ENCODE measurements around the gene PDX1.

Gene PDX1

DNA sequence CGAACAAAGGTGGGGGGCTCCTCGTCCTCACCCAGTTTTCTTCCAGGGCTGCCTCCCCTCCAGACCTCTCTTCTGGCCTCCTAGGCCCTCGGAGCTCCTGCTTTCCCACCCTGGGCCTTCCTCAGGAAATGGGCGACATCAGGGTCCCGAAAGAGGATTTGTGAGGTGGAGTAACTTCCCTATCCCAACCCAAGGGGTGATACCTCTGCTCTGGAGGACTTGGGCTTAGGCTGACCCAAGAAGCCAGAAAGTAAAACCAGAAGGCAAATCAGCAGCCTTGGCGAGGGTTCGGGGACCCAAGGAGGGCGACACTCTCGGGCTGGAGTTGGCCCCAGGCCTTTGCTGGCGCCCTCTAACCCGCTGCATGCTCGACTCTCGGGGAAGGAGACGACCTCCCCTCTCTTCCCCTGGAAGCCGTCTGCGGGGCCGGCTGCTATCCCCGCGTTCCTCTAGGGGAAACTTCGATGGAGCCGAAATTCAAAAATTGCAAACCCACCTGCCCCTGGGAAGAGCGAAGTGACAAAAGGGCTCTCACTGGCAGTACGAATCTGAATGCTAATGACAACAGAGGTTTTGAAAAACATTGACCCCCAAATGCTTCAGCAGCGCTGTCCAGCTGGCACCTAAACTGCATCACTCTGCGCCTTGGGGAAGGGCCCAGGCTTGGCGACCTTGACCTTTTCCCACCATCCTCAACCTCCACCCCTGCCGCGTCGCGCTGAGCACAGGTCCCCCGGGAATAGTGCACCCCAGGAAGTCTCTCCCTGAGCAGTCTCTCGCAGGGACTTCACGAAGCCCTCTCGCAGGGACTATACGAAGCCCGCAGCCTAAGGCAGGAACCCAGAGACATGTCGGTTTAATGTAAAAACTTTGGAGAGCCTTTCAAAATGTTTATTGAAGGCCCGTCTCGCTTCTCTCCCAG, 2.4 kb downstream of the PDX1 start:
- DNase-seq (ENCODE audit: insufficient read length, low spot score) (no peak), FAIRE-seq (no peak)

DNA sequence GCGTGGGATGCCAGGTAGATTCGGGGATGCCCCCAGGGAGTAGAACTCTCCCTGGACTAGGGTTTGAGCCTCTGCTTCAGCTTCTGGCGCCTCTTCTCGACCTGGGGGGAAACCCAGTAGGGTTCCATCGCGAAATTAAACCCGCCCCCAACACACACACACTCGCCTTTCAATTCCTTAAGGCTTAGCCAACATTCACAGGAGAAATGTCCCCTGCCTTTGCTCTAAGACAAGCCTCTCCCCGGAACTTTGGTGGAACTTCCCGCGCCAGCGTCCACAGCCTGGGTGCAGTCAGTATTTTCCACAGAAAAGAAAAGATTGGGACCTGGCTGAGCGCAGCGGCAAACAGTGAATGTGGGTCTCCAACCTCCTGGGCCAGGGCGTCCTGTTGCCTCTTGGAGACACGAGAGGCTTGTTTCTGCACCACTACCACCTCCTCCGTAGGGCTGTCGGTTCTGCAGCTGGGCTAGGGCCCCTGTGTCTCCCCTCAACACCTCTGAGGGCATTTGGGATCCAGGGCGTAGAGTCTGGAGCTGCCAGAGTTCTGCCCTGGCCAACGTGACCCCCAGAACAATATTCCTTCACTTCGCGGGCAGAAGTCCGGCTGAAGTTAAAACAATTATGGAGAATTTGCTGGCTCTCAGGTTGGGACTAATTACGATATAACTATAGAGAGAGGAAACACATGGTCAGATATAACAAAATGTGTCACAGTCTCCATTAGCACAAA, 3.2 kb downstream of the PDX1 start:
- no peak for DNase-seq (ENCODE audit: insufficient read length, low spot score)
- peak; percentile 60 for FAIRE-seq

DNA sequence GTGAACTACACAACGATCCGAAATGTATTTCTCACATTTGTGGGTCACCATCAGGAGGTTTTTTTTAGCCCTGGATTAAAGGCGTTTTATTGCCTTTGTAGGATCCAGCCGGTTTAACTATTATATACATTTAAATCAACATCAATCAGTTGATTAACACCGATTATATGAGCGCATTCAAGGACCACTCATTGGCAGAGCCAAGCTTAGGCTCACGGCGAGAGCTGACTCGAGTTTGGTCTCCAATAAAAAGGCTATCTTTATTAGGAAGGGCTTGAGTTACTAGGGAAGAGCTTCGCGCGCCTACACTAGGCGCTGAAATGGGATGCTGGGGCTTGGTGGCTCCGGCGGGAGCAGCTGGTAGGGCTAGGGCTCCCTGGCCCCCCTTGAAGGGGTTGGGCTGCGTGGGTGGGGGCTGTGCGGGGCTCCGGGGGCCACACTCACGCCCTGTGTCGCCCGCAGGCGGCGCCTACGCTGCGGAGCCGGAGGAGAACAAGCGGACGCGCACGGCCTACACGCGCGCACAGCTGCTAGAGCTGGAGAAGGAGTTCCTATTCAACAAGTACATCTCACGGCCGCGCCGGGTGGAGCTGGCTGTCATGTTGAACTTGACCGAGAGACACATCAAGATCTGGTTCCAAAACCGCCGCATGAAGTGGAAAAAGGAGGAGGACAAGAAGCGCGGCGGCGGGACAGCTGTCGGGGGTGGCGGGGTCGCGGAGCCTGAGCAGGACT, 4.2 kb downstream of the PDX1 start:
- FAIRE-seq (no peak), DNase-seq (ENCODE audit: insufficient read length, low spot score) (no peak)

DNA sequence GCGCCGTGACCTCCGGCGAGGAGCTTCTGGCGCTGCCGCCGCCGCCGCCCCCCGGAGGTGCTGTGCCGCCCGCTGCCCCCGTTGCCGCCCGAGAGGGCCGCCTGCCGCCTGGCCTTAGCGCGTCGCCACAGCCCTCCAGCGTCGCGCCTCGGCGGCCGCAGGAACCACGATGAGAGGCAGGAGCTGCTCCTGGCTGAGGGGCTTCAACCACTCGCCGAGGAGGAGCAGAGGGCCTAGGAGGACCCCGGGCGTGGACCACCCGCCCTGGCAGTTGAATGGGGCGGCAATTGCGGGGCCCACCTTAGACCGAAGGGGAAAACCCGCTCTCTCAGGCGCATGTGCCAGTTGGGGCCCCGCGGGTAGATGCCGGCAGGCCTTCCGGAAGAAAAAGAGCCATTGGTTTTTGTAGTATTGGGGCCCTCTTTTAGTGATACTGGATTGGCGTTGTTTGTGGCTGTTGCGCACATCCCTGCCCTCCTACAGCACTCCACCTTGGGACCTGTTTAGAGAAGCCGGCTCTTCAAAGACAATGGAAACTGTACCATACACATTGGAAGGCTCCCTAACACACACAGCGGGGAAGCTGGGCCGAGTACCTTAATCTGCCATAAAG, 4.8 kb downstream of the PDX1 start:
- no peak for DNase-seq (ENCODE audit: insufficient read length, low spot score)
- FAIRE-seq, result no peak

DNA sequence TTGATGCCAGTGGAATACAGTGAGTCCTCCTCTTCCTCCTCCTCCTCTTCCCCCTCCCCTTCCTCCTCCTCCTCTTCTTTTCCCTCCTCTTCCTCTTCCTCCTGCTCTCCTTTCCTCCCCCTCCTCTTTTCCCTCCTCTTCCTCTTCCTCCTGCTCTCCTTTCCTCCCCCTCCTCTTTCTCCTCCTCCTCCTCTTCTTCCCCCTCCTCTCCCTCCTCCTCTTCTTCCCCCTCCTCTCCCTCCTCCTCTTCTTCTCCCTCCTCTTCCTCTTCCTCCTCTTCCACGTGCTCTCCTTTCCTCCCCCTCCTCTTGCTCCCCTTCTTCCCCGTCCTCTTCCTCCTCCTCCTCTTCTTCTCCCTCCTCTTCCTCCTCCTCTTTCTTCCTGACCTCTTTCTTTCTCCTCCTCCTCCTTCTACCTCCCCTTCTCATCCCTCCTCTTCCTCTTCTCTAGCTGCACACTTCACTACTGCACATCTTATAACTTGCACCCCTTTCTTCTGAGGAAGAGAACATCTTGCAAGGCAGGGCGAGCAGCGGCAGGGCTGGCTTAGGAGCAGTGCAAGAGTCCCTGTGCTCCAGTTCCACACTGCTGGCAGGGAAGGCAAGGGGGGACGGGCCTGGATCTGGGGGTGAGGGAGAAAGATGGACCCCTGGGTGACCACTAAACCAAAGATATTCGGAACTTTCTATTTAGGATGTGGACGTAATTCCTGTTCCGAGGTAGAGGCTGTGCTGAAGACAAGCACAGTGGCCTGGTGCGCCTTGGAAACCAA, 5.6 kb downstream of the PDX1 start:
- DNase-seq (ENCODE audit: insufficient read length, low spot score) (no peak), FAIRE-seq (no peak)

DNA sequence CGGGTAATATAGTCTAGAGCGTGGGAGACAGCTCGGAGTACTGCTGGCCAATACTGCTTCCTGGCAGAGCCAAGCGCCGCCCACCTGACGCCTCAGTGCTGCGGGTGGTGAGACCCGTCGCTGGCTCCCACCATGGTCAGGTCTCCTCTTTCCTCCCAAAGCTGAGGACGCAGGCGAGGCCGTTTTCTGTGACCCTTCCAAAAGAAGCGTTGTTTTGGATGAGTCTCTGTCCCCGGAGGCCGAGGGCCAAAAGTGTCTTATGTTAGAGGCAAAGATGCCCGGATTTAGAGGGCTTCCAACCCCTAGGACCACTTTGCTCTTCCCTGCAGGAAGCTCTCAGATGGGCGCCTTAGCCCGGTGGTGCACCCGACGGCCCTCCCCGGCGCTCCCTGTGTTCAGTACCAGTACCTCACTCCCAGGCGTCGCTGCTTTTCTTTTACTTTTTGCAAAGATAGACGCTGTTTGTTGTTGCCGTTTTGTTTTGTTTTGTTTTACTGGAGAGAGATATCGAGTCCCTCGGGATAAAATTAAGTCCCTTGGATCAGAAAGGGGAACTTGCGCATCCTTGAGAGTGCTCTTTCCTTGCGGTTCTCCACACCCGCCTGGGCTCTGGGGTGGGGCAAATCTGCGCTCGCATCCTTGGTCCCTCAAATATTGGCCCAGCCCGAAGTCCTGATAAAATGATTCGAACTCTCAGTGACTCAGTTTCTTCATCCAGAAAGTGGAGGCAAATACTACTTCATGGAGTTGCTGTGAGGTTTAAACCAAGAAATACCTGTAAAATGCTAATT, 7.0 kb downstream of the PDX1 start:
- FAIRE-seq, result peak; percentile 65
- no peak for DNase-seq (ENCODE audit: insufficient read length, low spot score)

DNA sequence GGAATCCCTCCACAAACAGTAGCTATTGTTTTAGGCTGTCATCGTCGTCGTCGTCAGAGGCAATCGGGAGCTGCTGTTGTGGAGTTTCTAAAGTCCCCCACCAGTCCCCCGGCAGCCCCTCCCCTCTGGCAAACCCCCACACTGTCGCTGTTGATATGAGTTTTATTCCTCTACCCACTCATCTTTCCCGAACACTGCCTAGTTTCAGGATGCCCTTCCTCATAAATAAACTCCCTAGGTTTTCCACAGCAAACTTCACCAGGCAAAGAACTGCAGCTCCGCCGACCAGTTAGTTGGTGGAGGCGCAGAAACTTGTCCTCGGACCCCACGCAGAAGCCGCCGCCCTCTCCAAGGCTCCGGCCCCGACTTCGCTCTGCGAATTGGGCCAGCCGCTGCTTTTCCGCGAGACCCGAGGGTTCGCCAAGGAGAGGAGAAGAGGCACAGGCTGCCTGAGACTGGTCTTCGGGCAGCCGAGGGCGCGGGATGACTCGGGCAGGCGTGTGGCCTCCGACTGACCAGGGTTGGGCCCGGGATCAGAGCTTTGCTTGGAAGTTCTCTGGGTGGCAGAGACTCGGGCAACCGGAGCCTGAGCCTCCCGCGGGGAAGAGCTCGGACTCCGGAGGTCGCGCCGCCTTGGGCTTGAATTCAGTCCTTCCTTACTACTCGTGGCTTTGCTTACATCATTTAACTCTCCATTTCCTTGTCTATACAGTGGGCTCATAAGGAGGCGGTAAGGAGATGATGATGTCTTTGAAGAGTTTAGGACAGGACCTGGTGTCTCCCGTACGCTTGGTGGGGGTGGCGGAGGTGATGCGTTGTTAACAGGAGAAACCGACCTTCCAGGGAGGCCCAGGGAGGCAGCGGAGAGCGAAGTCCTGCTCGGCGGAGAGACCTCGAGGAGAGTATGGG, 7.9 kb downstream of the PDX1 start:
- no peak for DNase-seq (ENCODE audit: insufficient read length, low spot score)
- FAIRE-seq, result peak; percentile 76

DNA sequence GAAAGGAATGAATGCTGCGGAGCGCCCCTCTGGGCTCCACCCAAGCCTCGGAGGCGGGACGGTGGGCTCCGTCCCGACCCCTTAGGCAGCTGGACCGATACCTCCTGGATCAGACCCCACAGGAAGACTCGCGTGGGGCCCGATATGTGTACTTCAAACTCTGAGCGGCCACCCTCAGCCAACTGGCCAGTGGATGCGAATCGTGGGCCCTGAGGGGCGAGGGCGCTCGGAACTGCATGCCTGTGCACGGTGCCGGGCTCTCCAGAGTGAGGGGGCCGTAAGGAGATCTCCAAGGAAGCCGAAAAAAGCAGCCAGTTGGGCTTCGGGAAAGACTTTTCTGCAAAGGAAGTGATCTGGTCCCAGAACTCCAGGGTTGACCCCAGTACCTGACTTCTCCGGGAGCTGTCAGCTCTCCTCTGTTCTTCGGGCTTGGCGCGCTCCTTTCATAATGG, 8.6 kb downstream of the PDX1 start:
- DNase-seq (ENCODE audit: insufficient read length, low spot score) (no peak), FAIRE-seq (no peak)

DNA sequence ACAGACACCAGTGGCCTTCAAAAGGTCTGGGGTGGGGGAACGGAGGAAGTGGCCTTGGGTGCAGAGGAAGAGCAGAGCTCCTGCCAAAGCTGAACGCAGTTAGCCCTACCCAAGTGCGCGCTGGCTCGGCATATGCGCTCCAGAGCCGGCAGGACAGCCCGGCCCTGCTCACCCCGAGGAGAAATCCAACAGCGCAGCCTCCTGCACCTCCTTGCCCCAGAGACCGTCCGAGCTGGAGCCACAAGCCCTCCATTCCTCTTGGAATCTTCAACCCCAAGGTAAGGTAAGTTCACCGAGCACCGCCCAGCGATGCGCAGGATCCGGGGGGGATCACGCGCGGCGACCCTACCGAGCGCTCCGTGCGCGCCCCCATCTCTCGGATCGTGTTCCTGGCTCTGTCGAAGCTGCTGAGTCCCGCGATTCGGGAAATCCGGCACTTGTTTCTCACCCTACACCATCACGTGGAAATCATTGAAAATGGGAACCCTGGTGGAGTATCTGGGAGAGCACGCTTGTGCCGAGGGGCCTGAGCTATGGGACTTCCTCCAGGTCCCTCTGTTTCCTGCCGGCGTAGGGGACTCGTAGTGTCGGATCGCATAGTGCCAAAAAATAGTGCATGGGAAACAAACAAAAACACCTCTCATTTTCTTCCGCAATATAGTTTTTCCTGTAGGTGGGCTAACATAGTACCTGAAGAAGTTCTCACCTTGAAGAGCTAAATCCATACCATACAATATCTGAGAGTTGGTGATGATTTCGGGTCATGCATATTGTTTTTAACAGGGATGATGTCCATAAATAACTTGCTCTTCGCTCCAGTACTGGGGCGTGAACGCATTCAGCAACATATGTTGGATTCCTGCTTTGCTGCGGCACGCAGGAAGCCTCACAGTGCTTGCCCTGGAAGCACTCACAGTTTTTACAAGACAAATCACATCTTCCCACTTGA, 9.3 kb downstream of the PDX1 start:
- no peak for FAIRE-seq

DNA sequence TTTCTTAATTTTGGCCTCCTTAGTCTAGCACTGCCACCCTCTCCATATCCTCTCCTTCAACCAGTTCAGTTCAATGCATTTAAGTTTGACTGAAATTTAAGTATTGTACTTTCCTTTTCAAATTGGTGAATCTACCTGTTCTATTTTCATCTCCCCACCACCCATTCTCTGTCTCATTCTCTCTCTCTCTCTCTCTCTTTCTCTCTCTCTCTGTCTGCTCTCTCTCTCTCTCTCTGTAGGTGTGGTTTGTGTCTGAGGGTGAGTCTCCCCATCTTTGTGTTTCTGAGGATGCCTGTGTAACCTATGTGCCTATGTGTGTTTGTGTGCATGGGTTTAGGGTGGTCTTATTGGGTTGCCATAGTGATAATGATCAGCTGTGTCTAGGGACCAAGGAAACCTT, 10.1 kb downstream of the PDX1 start:
- FAIRE-seq (no peak), DNase-seq (ENCODE audit: insufficient read length, low spot score) (no peak)

More for the DNA sequence above, 9.3 kb downstream of the PDX1 start:
- DNase-seq (ENCODE audit: insufficient read length, low spot score), result no peak

DNA sequence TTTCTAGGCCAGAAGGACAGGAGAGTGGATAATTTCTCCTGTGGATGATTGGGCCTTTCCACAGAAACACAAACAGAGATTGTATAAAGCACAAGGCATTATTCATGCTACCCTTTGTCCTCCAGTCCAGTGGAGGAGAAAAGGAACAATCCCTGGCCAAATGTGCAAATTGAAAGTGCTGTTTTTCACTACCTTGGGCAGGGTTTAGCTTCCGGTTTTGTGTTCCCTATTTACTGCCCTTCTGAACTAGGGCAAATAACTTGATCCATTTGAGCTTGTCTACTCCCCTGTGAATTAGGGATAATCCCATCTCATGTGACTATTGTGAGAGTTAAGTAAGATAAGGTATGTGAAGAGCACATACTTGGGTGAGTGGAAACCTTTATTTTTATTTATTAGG, 13.3 kb downstream of the PDX1 start:
- DNase-seq (ENCODE audit: insufficient read length, low spot score), result no peak
- no peak for FAIRE-seq

DNA sequence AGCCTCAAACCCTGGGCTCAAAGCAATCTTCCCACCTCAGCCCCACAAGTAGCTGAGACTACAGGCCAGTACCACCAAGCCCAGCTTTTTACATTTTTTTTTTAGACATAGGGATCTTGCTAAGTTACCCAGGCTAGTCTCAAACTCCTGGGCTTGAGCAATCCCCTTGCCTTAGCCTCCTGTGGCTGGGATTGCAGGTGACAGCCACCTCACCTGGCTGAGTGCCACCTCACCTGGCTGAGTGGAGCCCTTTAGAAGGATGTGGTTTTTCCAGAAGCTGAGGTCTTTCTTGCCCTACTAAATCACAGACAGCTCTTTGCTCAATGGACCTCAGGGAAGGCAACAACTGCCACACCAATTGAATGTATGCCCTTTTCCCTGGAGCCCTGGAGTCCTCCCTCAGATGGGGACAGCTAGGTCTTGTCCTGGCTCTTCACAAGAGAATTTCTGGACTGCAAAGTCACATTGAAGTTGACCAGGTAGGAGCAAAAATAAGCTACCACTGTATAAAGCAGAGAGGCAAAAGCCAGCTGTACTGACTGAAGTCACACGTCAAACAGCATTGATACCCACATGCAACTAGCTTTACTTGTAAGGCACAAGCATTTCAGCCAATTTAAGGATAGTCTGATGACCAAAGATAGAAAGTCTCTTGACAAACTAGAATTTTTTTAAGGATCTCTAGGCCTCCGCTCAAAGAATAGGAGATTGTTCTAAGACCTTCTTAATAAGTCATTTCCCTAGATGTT, 14.0 kb downstream of the PDX1 start:
- DNase-seq (ENCODE audit: insufficient read length, low spot score) (no peak), FAIRE-seq (no peak)

DNA sequence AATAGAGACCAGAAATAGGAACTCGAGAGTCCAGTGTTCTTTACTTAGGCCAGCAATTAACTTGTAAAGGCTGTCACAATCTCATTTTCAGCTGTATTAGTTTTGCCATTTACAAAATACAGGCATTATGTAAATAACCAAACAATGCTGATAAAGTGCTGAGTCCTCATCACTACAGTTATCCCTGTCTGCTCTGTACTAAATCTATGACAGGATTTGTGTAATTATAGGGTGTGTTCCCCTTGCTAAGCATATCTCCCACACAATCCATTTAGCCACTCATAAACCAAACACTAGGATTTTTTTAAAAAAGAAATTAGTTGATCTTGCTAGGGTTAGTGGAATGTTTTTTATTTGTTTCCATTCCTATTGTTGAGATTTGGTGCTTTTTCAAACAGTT, 23.2 kb downstream of the PDX1 start:
- FAIRE-seq (no peak), DNase-seq (ENCODE audit: insufficient read length, low spot score) (no peak)

DNA sequence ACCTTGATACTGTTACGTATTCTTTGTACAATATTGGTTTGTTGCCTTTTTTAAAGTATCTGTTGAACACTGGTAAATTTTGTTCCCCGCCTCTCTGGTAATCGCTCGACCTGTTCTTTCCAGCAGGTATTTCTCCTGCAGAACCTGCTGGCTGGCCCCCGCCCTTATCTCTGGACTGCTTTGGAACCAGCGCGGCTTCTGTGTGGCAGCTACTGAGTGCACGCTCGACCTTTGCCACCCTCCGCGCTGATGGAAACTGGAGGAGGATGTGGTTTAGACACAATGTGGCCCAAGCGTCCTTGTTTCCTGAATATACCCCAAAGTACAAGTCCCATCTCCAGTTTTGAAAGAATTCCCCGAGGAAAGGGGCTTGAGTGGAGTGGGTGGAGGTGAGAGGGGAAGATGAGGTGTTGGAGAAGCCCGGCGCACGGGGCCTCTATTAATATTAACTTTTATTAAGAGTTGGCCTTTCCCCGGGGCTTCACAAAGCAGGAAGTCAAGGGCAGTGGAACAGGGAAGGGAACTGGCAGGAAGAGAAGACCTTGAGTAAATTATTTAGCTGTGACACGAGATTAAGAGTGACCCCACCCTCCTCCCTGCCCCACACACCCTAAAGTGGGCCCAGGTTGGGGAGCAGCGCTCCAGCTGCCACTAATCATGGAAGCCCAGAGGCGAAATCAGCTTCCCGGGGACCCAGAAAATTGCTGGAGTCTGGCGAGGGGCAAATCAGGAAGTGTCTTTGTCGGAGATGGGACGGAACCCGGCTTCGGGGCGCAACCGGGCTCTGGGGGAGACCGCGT, 33.3 kb downstream of the PDX1 start:
- FAIRE-seq, result peak; percentile 79

DNA sequence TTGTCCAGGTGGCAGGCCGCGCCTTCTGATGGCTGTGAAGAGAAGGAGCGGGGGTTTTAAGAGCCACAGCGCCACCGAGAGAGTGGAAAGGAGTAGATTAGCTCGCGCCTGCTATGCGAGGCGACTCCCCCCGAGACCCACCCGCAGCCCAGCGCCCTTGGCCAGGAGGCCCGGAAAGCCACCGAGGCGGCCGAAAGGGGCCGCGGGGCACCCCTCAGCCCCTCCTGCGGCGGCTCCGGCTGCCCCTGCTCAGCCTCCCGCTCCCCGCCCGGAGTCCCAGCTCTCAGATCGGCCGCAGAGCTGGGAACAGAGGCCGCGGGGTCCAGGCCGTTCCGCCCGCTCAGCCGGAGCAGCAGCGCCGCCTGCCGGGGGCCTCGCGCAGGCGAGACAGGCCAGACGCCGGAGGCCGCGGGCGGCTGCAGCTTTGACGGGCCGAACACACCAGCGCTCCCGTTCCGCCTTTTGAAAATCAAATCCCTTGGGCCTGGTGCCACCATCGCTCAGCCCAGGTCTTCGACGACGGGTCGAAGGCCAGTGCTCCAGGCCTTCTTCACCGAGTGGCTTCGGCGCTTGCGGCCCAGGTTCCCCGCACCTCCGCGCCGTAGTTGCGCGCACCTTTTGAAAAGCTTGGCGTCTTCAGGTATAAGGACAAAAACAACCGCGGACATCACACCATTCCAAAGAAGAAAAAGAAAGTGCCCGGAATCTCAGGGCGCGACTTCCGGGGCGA, 34.0 kb downstream of the PDX1 start:
- no peak for FAIRE-seq

More for the DNA sequence above, 33.3 kb downstream of the PDX1 start:
- DNase-seq (ENCODE audit: insufficient read length, low spot score), result peak; percentile 6

More for the DNA sequence above, 34.0 kb downstream of the PDX1 start:
- peak; percentile 86 for DNase-seq (ENCODE audit: insufficient read length, low spot score)
